MCF 10A (cell line): Measurements from ENCODE around the gene CLVS2. TPM values are rescaled to one million over a fixed set of nuclear protein-coding genes. Genes with fewer than 3 reads are reported as not detected.

Experiments used
- Bru-seq: library from RNA; stranded (reverse); fragments of 400-500 nt; gene quantifications from one replicate; lab custom pipeline; 2021; lab: Mats Ljungman, UMichigan
- BruChase-seq, 2 experiments: library from RNA; stranded (reverse); fragments of 400-500 nt; gene quantifications; one replicate each; lab custom pipeline; 2021; lab: Mats Ljungman, UMichigan
- BruUV-seq: library from RNA; stranded (reverse); fragments of 400-500 nt; replicated peaks from 2 replicates; lab custom pipeline; 2021; lab: Mats Ljungman, UMichigan
- CTCF ChIA-PET: fragments of 300-600 bp; sonication (Branson Sonifier 250); formaldehyde crosslinking; extraction: SDS; loops from one replicate; lab custom pipeline; 2021; ENCODE audit warnings: antibody characterized with exemption, inconsistent platforms; lab: Yijun Ruan, JAX
- POLR2A ChIA-PET: fragments of 300-600, 350-650 bp; sonication (Branson Sonifier 250); formaldehyde crosslinking; extraction: SDS; loops from one replicate; lab custom pipeline; 2020; ENCODE audit warnings: antibody characterized with exemption, inconsistent platforms; lab: Yijun Ruan, JAX
- DNase-seq: peaks from one replicate; pipeline ENCODE4 v3.0.0-alpha.2; 2018; ENCODE audit not compliant: unreplicated experiment
- H3K27ac Mint-ChIP-seq: one replicate; pipeline ENCODE4 v1.8.0; 2022; ENCODE audit warnings: mild to moderate bottlenecking, low read depth, mixed read lengths; ENCODE audit not compliant: unreplicated experiment
- H3K27me3 Mint-ChIP-seq: one replicate; pipeline ENCODE4 v1.8.0; 2022; ENCODE audit warnings: mixed read lengths; ENCODE audit not compliant: insufficient read depth, unreplicated experiment
- H3K36me3 Mint-ChIP-seq: one replicate; pipeline ENCODE4 v1.8.0; 2022; ENCODE audit warnings: mild to moderate bottlenecking, moderate library complexity, mixed read lengths; ENCODE audit not compliant: insufficient read depth, unreplicated experiment
- H3K4me1 Mint-ChIP-seq: one replicate; pipeline ENCODE4 v1.8.0; 2022; ENCODE audit warnings: mixed read lengths; ENCODE audit not compliant: insufficient read depth, unreplicated experiment
- H3K4me3 Mint-ChIP-seq: one replicate; pipeline ENCODE4 v1.8.0; 2022; ENCODE audit warnings: mild to moderate bottlenecking, moderate library complexity, mixed read lengths; ENCODE audit not compliant: unreplicated experiment
- H3K9me3 Mint-ChIP-seq: one replicate; pipeline ENCODE4 v1.8.0; 2022; ENCODE audit warnings: mixed read lengths; ENCODE audit not compliant: unreplicated experiment
- intact Hi-C: fragments of 100-400 bp; cut with micrococcal nuclease; formaldehyde crosslinking; loops from 2 replicates; pipeline ENCODE4 v1.14.1; 2022
- long read RNA-seq: library from polyadenylated mRNA; stranded (forward); transcript quantifications from one replicate; pipeline ENCODE4 v2.0.0, GENCODE V29; 2022
- total RNA-seq: library from RNA; stranded (reverse); gene quantifications from 2 replicates; pipeline ENCODE4 v1.2.3, GENCODE V29; 2022
- TF ChIP-seq, protein P1 (sequence below): fragments of 200-600 bp; IDR thresholded peaks from one replicate; pipeline ENCODE4 v1.8.0; 2022; ENCODE audit warnings: antibody characterized with exemption, mild to moderate bottlenecking; ENCODE audit not compliant: unreplicated experiment

CLVS2 gene, protein sequence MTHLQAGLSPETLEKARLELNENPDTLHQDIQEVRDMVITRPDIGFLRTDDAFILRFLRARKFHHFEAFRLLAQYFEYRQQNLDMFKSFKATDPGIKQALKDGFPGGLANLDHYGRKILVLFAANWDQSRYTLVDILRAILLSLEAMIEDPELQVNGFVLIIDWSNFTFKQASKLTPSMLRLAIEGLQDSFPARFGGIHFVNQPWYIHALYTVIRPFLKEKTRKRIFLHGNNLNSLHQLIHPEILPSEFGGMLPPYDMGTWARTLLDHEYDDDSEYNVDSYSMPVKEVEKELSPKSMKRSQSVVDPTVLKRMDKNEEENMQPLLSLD
- total RNA-seq (not detected in 2 replicates), Bru-seq, nascent RNA (not detected), BruChase-seq, experiment 1, labeled RNA remaining after a 6-hour chase (percentile 1 among the genes with signal in this experiment), BruChase-seq, experiment 2, labeled RNA remaining after a 2-hour chase (percentile 1 among the genes with signal in this experiment)
- long read RNA-seq = 0 reads

- TF ChIP-seq, protein P1, sequence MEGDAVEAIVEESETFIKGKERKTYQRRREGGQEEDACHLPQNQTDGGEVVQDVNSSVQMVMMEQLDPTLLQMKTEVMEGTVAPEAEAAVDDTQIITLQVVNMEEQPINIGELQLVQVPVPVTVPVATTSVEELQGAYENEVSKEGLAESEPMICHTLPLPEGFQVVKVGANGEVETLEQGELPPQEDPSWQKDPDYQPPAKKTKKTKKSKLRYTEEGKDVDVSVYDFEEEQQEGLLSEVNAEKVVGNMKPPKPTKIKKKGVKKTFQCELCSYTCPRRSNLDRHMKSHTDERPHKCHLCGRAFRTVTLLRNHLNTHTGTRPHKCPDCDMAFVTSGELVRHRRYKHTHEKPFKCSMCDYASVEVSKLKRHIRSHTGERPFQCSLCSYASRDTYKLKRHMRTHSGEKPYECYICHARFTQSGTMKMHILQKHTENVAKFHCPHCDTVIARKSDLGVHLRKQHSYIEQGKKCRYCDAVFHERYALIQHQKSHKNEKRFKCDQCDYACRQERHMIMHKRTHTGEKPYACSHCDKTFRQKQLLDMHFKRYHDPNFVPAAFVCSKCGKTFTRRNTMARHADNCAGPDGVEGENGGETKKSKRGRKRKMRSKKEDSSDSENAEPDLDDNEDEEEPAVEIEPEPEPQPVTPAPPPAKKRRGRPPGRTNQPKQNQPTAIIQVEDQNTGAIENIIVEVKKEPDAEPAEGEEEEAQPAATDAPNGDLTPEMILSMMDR = no peak
- no peaks in the 10 kb centered on the region for H3K27me3 Mint-ChIP-seq
These were observed at the start of gene CLVS2 for GRCh38 chr6:122995921-122996793. Gene CLVS2 (plus strand): TSS chr6:122996235. CDS start chr6:122997778, 1,543 bp downstream.

GRCh38 chr6:122947355-122947754 is 48.7 kb upstream of the CLVS2 start:
- ChIA-PET CTCF (interaction anchor here (0.6 to 3.2 kb wide), 11 partner anchors 9 to 432 kb away, joined by 3 to 12 read pairs (median 4); no protein-coding TSS in a partner anchor), POLR2A (interaction anchor here (0.7 kb wide), 1 partner anchor 166 kb away, joined by 3 read pairs; no protein-coding TSS in a partner anchor)
- TF ChIP-seq, protein P1 = peak; percentile 59
- no peaks in the 10 kb centered on the region for H3K36me3 Mint-ChIP-seq
- no peak overlapping the region for H3K27ac Mint-ChIP-seq
- no TSS peak for BruUV-seq
- H3K9me3 Mint-ChIP-seq = no peaks in the 10 kb centered on the region
- no peaks in the 10 kb centered on the region for H3K27me3 Mint-ChIP-seq
- DNase-seq = peak; percentile 47
- H3K4me1 Mint-ChIP-seq = no peaks in the 10 kb centered on the region
- intact Hi-C loops = loop anchor here (1.0 kb wide), 2 partner anchors 78 to 369 kb away; no protein-coding TSS in a partner anchor
- no peak overlapping the region for H3K4me3 Mint-ChIP-seq

More at GRCh38 chr6:122995921-122996793, at the start of gene CLVS2:
- H3K27ac Mint-ChIP-seq = no peak within 1 kb of the TSS
- intact Hi-C loops = no loop called here
- DNase-seq = no peak
- ChIA-PET CTCF (interaction anchor here (0.6 kb wide), 1 partner anchor 208 kb away, joined by 4 read pairs; no protein-coding TSS in a partner anchor), POLR2A (no interaction called here)
- no peaks in the 10 kb centered on the region for H3K4me1 Mint-ChIP-seq
- H3K9me3 Mint-ChIP-seq = peaks cover 9% of the 10 kb centered on the region
- no TSS peak for BruUV-seq
- no peak within 1 kb of the TSS for H3K4me3 Mint-ChIP-seq
- no peaks in the 10 kb centered on the region for H3K36me3 Mint-ChIP-seq

DNA sequence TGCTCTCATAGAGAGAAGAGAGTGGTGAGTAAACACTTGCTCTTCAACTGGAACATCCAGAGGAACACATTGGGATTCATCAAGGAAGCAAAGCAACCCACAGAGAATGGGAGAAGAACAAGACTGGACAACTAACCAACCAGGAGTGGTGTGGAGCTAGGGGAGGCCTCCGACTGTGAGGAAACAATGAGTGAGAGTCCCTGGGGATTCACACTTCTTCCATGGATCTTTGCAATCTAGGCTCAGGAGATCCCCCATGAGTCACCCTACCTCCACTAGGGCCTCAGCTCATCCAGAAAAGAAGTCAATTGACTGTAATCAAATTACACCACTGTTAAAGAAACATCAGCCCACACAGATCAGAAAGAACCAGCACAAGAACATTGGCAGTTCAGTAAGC is 42.3 kb upstream of the CLVS2 start:
- Mint-ChIP-seq H3K4me1 (no peaks in the 10 kb centered on the region), H3K27me3 (no peaks in the 10 kb centered on the region), H3K36me3 (no peaks in the 10 kb centered on the region), H3K4me3 (no peak overlapping the region), H3K9me3 (peaks cover 3% of the 10 kb centered on the region), H3K27ac (no peak overlapping the region)
- ChIA-PET POLR2A (no interaction called here), CTCF (no interaction called here)
- peak; percentile 33 for DNase-seq
- intact Hi-C loops = no loop called here
- no TSS peak for BruUV-seq
- TF ChIP-seq, protein P1 = no peak
